HG03095 (cell line): ENCODE results near the gene ASB4.

ENCODE experiments used
- ATAC-seq: cut with Tn5 transposase; IDR thresholded peaks from one replicate; pipeline ENCODE4 v1.9.1; 2021; ENCODE audit warnings: moderate library complexity; ENCODE audit not compliant: unreplicated experiment

Gene ASB4

GRCh38 chr7:95525503-95525902, 39.8 kb downstream of the ASB4 start:
- no peak for ATAC-seq

GRCh38 chr7:95526128-95526738, 40.5 kb downstream of the ASB4 start:
- no peak for ATAC-seq

GRCh38 chr7:95527033-95527775, 41.5 kb downstream of the ASB4 start:
- no peak for ATAC-seq

GRCh38 chr7:95527776-95528250, 42.1 kb downstream of the ASB4 start:
- no peak for ATAC-seq

- no peak for ATAC-seq
Measured at GRCh38 chr7:95529701-95530100, 44.0 kb downstream of the ASB4 start.

- no peak for ATAC-seq
Measured at GRCh38 chr7:95530881-95531280, 45.1 kb downstream of the ASB4 start.

- no peak for ATAC-seq
Measured at GRCh38 chr7:95531605-95532219, 46.0 kb downstream of the ASB4 start.

GRCh38 chr7:95534796-95535195, 49.1 kb downstream of the ASB4 start:
- ATAC-seq = no peak

- ATAC-seq = no peak
Measured at GRCh38 chr7:95535662-95536061, 49.9 kb downstream of the ASB4 start.

GRCh38 chr7:95536656-95537311, 51.0 kb downstream of the ASB4 start:
- ATAC-seq = no peak

- ATAC-seq = no peak
Measured at GRCh38 chr7:95537468-95537867, 51.7 kb downstream of the ASB4 start.

GRCh38 chr7:95539426-95539825, 53.7 kb downstream of the ASB4 start:
- no peak for ATAC-seq

GRCh38 chr7:95540366-95540765, 54.6 kb downstream of the ASB4 start:
- no peak for ATAC-seq

GRCh38 chr7:95543312-95543711, 57.6 kb downstream of the ASB4 start:
- ATAC-seq = no peak

GRCh38 chr7:95544171-95544570, 58.4 kb downstream of the ASB4 start:
- no peak for ATAC-seq

- ATAC-seq = no peak
Measured at GRCh38 chr7:95545007-95545615, 59.4 kb downstream of the ASB4 start.

- ATAC-seq = no peak
Measured at GRCh38 chr7:95545673-95546072, 59.9 kb downstream of the ASB4 start.

GRCh38 chr7:95546647-95547046, 60.9 kb downstream of the ASB4 start:
- ATAC-seq = no peak

- ATAC-seq = no peak
Measured at GRCh38 chr7:95547361-95548348, 61.9 kb downstream of the ASB4 start.
